HCT116 (cell line): ENCODE measurements around the gene ELL2. TPM values are rescaled to one million over a fixed set of nuclear protein-coding genes. Genes with fewer than 3 reads are reported as not detected.

Source experiments
- ATAC-seq: fragments of 200-7000 bp; cut with Tn5 transposase; 2 replicates; pipeline ENCODE4 v1.9.1; 2020; ENCODE audit warnings: mild to moderate bottlenecking, moderate library complexity
- BruUV-seq: library from RNA; stranded (reverse); fragments of 400-500 nt; replicated peaks from 2 replicates; lab custom pipeline; 2021; lab: Mats Ljungman, UMichigan
- CTCF ChIA-PET: fragments of 300-600 bp; sonication (Branson Sonifier 250); formaldehyde crosslinking; loops from one replicate; lab custom pipeline; 2021; ENCODE audit warnings: antibody characterized with exemption; lab: Charles Lee
- POLR2A ChIA-PET: fragments of 300-600, 350-600 bp; sonication (Branson Sonifier 250); formaldehyde crosslinking; loops from one replicate; lab custom pipeline; 2021; ENCODE audit warnings: antibody characterized with exemption; lab: Charles Lee
- RAD21 ChIA-PET, 2 experiments: fragments of 300-600 bp; sonication (Branson Sonifier 250); formaldehyde crosslinking; loops; one replicate each; lab custom pipeline; 2023; ENCODE audit warnings: low total read pairs in 2 of 2; ENCODE audit not compliant: uncharacterized antibody in 2 of 2, unreplicated experiment in 2 of 2, low non-redundant PET in 1 of 2; lab: Charles Lee
- DNase-seq: peaks from one replicate; pipeline ENCODE4 v3.0.0-alpha.2; 2010; ENCODE audit warnings: low read depth, low spot score
- H2AFZ ChIP-seq: fragments of 200-600 bp; shearing (Covaris generic), sonication (generic); 2 replicates; pipeline ENCODE4 v1.6.1; 2017; ENCODE audit warnings: low read depth, mixed run types, mixed read lengths, antibody characterized with exemption, low read length; ENCODE audit not compliant: poor library complexity, severe bottlenecking
- H3K27ac ChIP-seq: 2 replicates; pipeline ENCODE4 v1.5.1; 2012; ENCODE audit warnings: low read depth, low read length
- H3K27me3 ChIP-seq: fragments of 200-600 bp; sonication (generic); 2 replicates; pipeline ENCODE4 v1.6.1; 2016; ENCODE audit warnings: mixed run types, low read length, mixed read lengths; ENCODE audit not compliant: insufficient read depth
- H3K36me3 ChIP-seq, 2 experiments: fragments of 200-500 bp in 1 of 2; fragments of 200-600 bp in 1 of 2; sonication (Bioruptor generic) in 1 of 2; sonication (generic) in 1 of 2; 2 replicates each; pipeline versions ENCODE4 v1.5.1 to v1.6.1; 2014 to 2016; ENCODE audit warnings: low read length in 2 of 2, inconsistent platforms in 1 of 2, mixed read lengths in 1 of 2, mixed run types in 1 of 2; ENCODE audit not compliant: insufficient read depth in 2 of 2, control insufficient read depth in 1 of 2
- H3K4me1 ChIP-seq, 2 experiments: fragments of 200-600 bp in 1 of 2; sonication (generic) in 1 of 2; 2 replicates each; pipeline versions ENCODE4 v1.5.1 to v1.6.1; 2012 to 2017; ENCODE audit warnings: low read length in 2 of 2, inconsistent platforms in 1 of 2, mild to moderate bottlenecking in 1 of 2, mixed read lengths in 1 of 2, mixed run types in 1 of 2, moderate library complexity in 1 of 2; ENCODE audit not compliant: insufficient read depth in 2 of 2, control insufficient read depth in 1 of 2
- H3K4me2 ChIP-seq: fragments of 200-600 bp; sonication (generic); 2 replicates; pipeline ENCODE4 v1.6.1; 2017; ENCODE audit warnings: mixed run types, low read length, mixed read lengths
- H3K4me3 ChIP-seq, 2 experiments: fragments of 200-600 bp in 1 of 2; sonication (generic) in 1 of 2; replicated peaks in 1 of 2; 2 replicates each; pipeline ENCODE4 v1.5.1; 2011 to 2016; ENCODE audit warnings: low read length in 2 of 2, control low read depth in 1 of 2, low read depth in 1 of 2, mild to moderate bottlenecking in 1 of 2, mixed read lengths in 1 of 2, mixed run types in 1 of 2
- H3K79me2 ChIP-seq: fragments of 200-600 bp; sonication (generic); 2 replicates; pipeline ENCODE4 v1.6.1; 2017; ENCODE audit warnings: mild to moderate bottlenecking, mixed run types, low read length, moderate library complexity, mixed read lengths; ENCODE audit not compliant: insufficient read depth
- H3K9ac ChIP-seq: fragments of 200-600 bp; sonication (generic); 2 replicates; pipeline ENCODE4 v1.6.1; 2016; ENCODE audit warnings: low read length, mixed read lengths
- H3K9me2 ChIP-seq: fragments of 200-600 bp; sonication (generic), shearing (Covaris generic); 2 replicates; pipeline ENCODE4 v1.6.1; 2017; ENCODE audit warnings: mixed run types, mild to moderate bottlenecking, moderate library complexity; ENCODE audit not compliant: insufficient read depth
- H3K9me3 ChIP-seq, 2 experiments: fragments of 200-500 bp in 1 of 2; fragments of 200-600 bp in 1 of 2; sonication (Bioruptor generic) in 1 of 2; sonication (generic) in 1 of 2; 2 replicates each; pipeline ENCODE4 v1.6.1; 2014 to 2017; ENCODE audit warnings: low read length in 2 of 2, mixed read lengths in 2 of 2, inconsistent platforms in 1 of 2, low read depth in 1 of 2, mild to moderate bottlenecking in 1 of 2, mixed run types in 1 of 2, moderate library complexity in 1 of 2; ENCODE audit not compliant: control insufficient read depth in 1 of 2, insufficient read depth in 1 of 2
- H4K20me1 ChIP-seq: fragments of 200-600 bp; sonication (generic), shearing (Covaris generic); 2 replicates; pipeline ENCODE4 v1.6.1; 2017; ENCODE audit warnings: mixed run types, mild to moderate bottlenecking, moderate library complexity; ENCODE audit not compliant: insufficient read depth
- EGR1 ChIP-seq: IDR thresholded peaks from 2 replicates; pipeline ENCODE4 v1.6.1; 2012; ENCODE audit warnings: low read depth
- ELF1 ChIP-seq: IDR thresholded peaks from 2 replicates; pipeline ENCODE4 v1.6.1; 2012; ENCODE audit warnings: low read depth, borderline replicate concordance
- EZH2phosphoT487 ChIP-seq: fragments of 200-600 bp; IDR thresholded peaks from 2 replicates; pipeline ENCODE4 v1.6.1; 2018; ENCODE audit warnings: antibody characterized with exemption, borderline replicate concordance
- JUND ChIP-seq: IDR thresholded peaks from 2 replicates; pipeline ENCODE4 v1.6.1; 2012
- POLR2A ChIP-seq: IDR thresholded peaks from 2 replicates; pipeline ENCODE4 v1.7.0; 2011; ENCODE audit warnings: borderline replicate concordance; ENCODE audit not compliant: insufficient read depth, insufficient read length; ENCODE audit errors: extremely low read depth
- POLR2AphosphoS5 ChIP-seq: IDR thresholded peaks from 2 replicates; pipeline ENCODE4 v1.6.1; 2011; ENCODE audit warnings: mild to moderate bottlenecking, low read depth, low read length, moderate library complexity
- RAD21 ChIP-seq: IDR thresholded peaks from 2 replicates; pipeline ENCODE4 v1.6.1; 2012; ENCODE audit warnings: low read depth, mild to moderate bottlenecking
- SIN3A ChIP-seq: IDR thresholded peaks from 2 replicates; pipeline ENCODE4 v1.6.1; 2012; ENCODE audit warnings: low read depth
- YY1 ChIP-seq: IDR thresholded peaks from 2 replicates; pipeline ENCODE4 v1.6.1; 2011; ENCODE audit warnings: low read length, low read depth, moderate library complexity, mild to moderate bottlenecking; ENCODE audit not compliant: insufficient replicate concordance; ENCODE audit errors: extremely low read depth
- ZFX ChIP-seq: fragments of 450-650 bp; IDR thresholded peaks from 2 replicates; pipeline ENCODE4 v1.6.1; 2017
- intact Hi-C: fragments of 100-400 bp; cut with micrococcal nuclease; formaldehyde crosslinking; loops from 2 replicates; pipeline ENCODE4 v1.10.0; 2022
- total RNA-seq: library from RNA; stranded (reverse); gene quantifications from one replicate; pipeline ENCODE4 v1.2.1, GENCODE V29; 2021; ENCODE audit not compliant: unreplicated experiment
- TF ChIP-seq, protein P1 (sequence below): IDR thresholded peaks from 2 replicates; pipeline ENCODE4 v1.6.1; 2012
- TF ChIP-seq, protein P2 (sequence below): IDR thresholded peaks from 2 replicates; pipeline ENCODE4 v1.6.1; 2011; ENCODE audit warnings: mild to moderate bottlenecking, low read length, moderate library complexity; ENCODE audit not compliant: insufficient replicate concordance; ENCODE audit errors: extremely low read depth

The ELL2 gene
- total RNA-seq, 1 experiment from 2014 or later: 29.8 TPM

DNA sequence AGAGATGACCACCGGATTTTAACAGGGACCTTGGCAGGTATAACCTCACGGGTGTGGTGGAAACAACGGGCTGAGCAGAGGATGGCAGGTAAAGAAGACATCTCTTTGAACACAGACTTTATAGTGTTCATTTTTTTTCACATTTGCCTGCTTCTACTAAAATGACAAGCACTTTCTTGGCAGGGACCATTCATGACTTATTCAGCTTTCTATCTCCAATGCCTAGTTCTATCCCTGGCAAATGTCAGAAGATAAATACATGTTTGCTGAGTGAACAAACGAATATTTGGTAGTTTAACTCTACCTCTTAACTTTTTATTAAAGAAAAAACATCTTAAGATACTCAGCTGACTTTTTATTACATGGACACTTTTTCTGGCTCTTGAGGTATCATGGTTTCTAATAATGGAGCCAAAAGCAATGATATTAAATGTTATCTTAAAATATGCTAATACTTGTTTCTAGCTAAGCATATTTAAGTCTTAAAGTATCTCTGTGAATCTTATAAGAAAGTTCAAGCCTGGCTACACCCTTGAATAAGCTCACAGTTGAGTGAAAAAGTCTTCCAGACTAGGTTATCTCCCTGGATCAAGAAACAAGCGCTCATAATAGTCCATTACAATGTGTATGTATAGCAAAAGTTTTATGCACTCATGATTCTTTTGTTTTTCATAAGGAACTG is 8.5 kb downstream of the ELL2 start:
- ATAC-seq (no peak), DNase-seq (no peak)
- Histone ChIP-seq H3K36me3 (no peaks in the 10 kb centered on the region), H3K27ac (no peak overlapping the region), H3K4me1 (peaks cover 0 to 3% of the 10 kb centered on the region in 2 experiments; a peak in 2 of 4 replicates), H3K9me3 (no peaks in the 10 kb centered on the region), H3K9me2 (no peaks in the 10 kb centered on the region), H4K20me1 (no peaks in the 10 kb centered on the region), H3K4me2 (no peak overlapping the region), H3K4me3 (no peak overlapping the region), H3K79me2 (peaks cover 31% of the 10 kb centered on the region), H3K27me3 (no peaks in the 10 kb centered on the region), H2AFZ (no peak overlapping the region), H3K9ac (no peak overlapping the region)
- intact Hi-C loops: no loop called here
- no TSS peak for BruUV-seq
- RAD21 ChIA-PET: no interaction called here
- TF ChIP-seq EGR1 (no peak), POLR2A (no peak), RAD21 (no peak)
- TF ChIP-seq, protein P1, sequence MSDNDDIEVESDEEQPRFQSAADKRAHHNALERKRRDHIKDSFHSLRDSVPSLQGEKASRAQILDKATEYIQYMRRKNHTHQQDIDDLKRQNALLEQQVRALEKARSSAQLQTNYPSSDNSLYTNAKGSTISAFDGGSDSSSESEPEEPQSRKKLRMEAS: no peak
- TF ChIP-seq, protein P2, sequence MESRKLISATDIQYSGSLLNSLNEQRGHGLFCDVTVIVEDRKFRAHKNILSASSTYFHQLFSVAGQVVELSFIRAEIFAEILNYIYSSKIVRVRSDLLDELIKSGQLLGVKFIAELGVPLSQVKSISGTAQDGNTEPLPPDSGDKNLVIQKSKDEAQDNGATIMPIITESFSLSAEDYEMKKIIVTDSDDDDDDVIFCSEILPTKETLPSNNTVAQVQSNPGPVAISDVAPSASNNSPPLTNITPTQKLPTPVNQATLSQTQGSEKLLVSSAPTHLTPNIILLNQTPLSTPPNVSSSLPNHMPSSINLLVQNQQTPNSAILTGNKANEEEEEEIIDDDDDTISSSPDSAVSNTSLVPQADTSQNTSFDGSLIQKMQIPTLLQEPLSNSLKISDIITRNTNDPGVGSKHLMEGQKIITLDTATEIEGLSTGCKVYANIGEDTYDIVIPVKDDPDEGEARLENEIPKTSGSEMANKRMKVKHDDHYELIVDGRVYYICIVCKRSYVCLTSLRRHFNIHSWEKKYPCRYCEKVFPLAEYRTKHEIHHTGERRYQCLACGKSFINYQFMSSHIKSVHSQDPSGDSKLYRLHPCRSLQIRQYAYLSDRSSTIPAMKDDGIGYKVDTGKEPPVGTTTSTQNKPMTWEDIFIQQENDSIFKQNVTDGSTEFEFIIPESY: no peak
- POLR2A ChIA-PET: no interaction called here
- CTCF ChIA-PET: no interaction called here

DNA sequence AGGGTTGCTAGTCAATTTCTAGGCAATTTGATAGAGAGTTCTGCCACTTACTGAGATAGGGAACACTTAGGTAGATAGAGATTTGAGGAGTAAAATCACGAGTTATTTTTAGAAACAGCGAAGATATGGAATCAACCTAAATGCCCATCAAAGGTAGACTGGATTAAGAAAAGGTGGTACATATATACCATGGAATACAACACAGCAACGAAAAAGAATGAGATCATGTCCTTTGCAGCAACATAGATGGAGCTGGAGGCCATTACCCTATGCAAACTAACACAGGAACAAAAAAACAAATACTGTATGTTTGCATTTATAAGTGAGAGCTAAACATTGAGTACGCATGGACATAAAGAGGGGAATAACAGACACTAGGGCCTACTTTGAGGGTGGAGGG is 9.7 kb downstream of the ELL2 start:
- BruUV-seq: no TSS peak
- POLR2A ChIA-PET: no interaction called here
- intact Hi-C loops: no loop called here
- no peak overlapping the region for H3K4me2 ChIP-seq
- no peak overlapping the region for H2AFZ ChIP-seq
- no peaks in the 10 kb centered on the region for H3K9me2 ChIP-seq
- H3K9me3 ChIP-seq: no peaks in the 10 kb centered on the region
- no peaks in the 10 kb centered on the region for H3K27me3 ChIP-seq
- ATAC-seq (no peak), DNase-seq (no peak)
- H3K27ac ChIP-seq: no peak overlapping the region
- RAD21 ChIA-PET: no interaction called here
- H3K4me1 ChIP-seq: no peaks in the 10 kb centered on the region
- H3K4me3 ChIP-seq: no peak overlapping the region
- H3K9ac ChIP-seq: no peak overlapping the region
- CTCF ChIA-PET: no interaction called here
- H3K36me3 ChIP-seq: no peaks in the 10 kb centered on the region
- no peak for TF ChIP-seq ZFX
- TF ChIP-seq SIN3A: no peak
- TF ChIP-seq ELF1: no peak
- TF ChIP-seq EZH2phosphoT487: no peak
- TF ChIP-seq POLR2AphosphoS5: no peak
- TF ChIP-seq, protein P2: no peak
- TF ChIP-seq YY1: no peak
- no peak for TF ChIP-seq JUND
- H4K20me1 ChIP-seq: no peaks in the 10 kb centered on the region
- peaks cover 24% of the 10 kb centered on the region for H3K79me2 ChIP-seq
